GM18909 (cell line): Measurements from ENCODE around the gene ABCB4.

ENCODE experiments used
- ATAC-seq: cut with Tn5 transposase; IDR thresholded peaks from one replicate; pipeline ENCODE4 v1.9.1; 2021; ENCODE audit warnings: mild to moderate bottlenecking; ENCODE audit not compliant: unreplicated experiment, poor library complexity

ABCB4 gene

DNA sequence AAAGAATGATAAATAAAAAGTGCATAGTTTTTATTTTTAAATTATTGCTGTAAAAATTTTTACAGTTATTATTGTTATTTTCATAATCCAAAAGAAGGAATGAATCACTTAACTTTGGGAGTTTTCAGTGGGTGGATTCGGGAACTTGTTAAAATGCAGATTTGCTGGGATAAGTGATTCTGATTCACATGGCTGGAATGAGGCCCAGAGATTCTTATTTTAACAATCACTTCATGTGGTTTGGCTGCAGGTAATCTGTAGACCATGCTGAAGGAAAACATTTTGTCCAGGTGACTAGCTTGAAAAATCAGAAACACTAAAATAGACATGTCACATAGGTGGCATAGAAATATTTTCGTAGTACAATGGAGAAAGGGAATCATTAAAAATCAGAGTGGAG lies 116.1 kb downstream of the ABCB4 start:
- no peak for ATAC-seq

DNA sequence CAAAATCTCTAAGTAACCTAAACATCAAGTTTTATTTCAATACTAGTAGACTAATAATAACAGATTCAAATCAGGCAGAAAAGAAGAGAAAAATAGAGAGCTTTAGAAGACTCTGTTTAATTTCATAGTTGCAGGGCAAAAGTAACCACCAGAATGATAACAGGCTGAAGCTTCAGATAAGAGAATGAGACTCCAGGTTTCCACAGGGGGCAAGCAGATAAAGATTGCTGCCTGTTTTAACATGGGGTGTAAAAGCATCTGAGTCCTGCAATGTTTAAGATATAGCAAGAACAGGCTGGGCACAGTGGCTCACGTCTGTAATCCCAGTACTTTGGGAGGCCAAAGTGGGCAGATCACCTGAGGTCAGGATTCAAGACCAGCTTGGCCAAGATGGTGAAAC lies 119.0 kb downstream of the ABCB4 start:
- no peak for ATAC-seq

DNA sequence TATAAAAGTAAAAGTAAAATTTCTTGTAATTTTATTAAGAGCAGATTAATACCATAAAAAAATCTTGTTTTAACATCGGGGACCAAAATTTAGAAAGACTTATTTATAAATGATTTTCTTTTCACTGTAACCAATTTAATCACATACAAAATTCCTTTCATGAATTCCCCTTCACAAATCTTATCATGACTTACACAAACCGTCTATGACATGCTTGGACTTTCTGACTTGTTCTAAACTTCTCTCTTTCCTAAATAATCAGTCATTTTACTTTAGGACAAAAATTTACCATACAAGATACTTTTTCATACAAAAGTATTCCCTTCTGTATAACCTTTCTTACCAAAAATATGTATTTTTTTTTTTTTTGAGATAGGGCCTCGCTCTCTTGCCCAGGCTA lies 120.7 kb downstream of the ABCB4 start:
- no peak for ATAC-seq
